Endothelial cell of umbilical vein (primary cell): ENCODE measurements around the gene GPSM1. TPM values are rescaled to one million over a fixed set of nuclear protein-coding genes. Genes with fewer than 3 reads are reported as not detected.

Experiments used
- BruUV-seq: library from RNA; stranded (reverse); fragments of 400-500 nt; replicated peaks from 2 replicates; lab custom pipeline; 2021; lab: Mats Ljungman, UMichigan
- CTCF ChIA-PET: fragments of 300-600, 350-600 bp; sonication (Branson Sonifier 250); formaldehyde crosslinking; loops from one replicate; lab custom pipeline; 2021; ENCODE audit warnings: antibody characterized with exemption, inconsistent platforms; lab: Charles Lee
- POLR2A ChIA-PET: fragments of 300-600, 350-600 bp; sonication (Branson Sonifier 250); formaldehyde crosslinking; loops from one replicate; lab custom pipeline; 2021; ENCODE audit warnings: antibody characterized with exemption, inconsistent platforms; lab: Charles Lee
- DNase-seq: peaks from one replicate; pipeline ENCODE4 v3.0.0-alpha.2; 2011; ENCODE audit warnings: low read depth, low spot score
- FAIRE-seq: peaks from 2 replicates; lab custom pipeline; 2011; peaks lifted over from hg19 to GRCh38; lab: Jason Lieb, UNC
- H2AFZ ChIP-seq: 2 replicates; pipeline ENCODE4 v1.6.0; 2012; ENCODE audit warnings: low read depth, low read length, control low read depth, inconsistent platforms
- H3K27ac ChIP-seq: 2 replicates; pipeline ENCODE4 v1.5.1; 2011; ENCODE audit warnings: low read depth, mild to moderate bottlenecking, control low read depth, low read length, moderate library complexity; ENCODE audit not compliant: insufficient read depth
- H3K27me3 ChIP-seq, 2 experiments: 2 replicates each; pipeline versions ENCODE4 v1.6.0 to v1.6.1; 2011; ENCODE audit warnings: low read length in 2 of 2, mixed read lengths in 1 of 2; ENCODE audit not compliant: control insufficient read depth in 2 of 2, insufficient read depth in 2 of 2
- H3K36me3 ChIP-seq, 2 experiments: 2 replicates in 1 of 2; 3 replicates in 1 of 2; pipeline ENCODE4 v1.5.1; 2011; ENCODE audit warnings: low read length in 2 of 2, mild to moderate bottlenecking in 1 of 2, moderate library complexity in 1 of 2; ENCODE audit not compliant: control insufficient read depth in 2 of 2, insufficient read depth in 2 of 2; ENCODE audit errors: extremely low read depth in 1 of 2
- H3K4me1 ChIP-seq: 3 replicates; pipeline ENCODE4 v1.5.1; 2011; ENCODE audit warnings: mild to moderate bottlenecking, low read length; ENCODE audit not compliant: control insufficient read depth, insufficient read depth; ENCODE audit errors: extremely low read depth
- H3K4me2 ChIP-seq: 2 replicates; pipeline ENCODE4 v1.6.1; 2011; ENCODE audit warnings: low read length, control low read depth, mixed read lengths; ENCODE audit not compliant: insufficient read depth
- H3K4me3 ChIP-seq, 3 experiments: fragments of 200-600 bp in 1 of 3; sonication (generic), shearing (Covaris generic) in 1 of 3; replicated peaks in 1 of 3; 2 replicates each; pipeline ENCODE4 v1.5.1; 2011 to 2016; ENCODE audit warnings: control low read depth in 3 of 3, low read length in 3 of 3, mild to moderate bottlenecking in 2 of 3, inconsistent platforms in 1 of 3, low read depth in 1 of 3, moderate library complexity in 1 of 3; ENCODE audit not compliant: insufficient read depth in 1 of 3
- H3K79me2 ChIP-seq: 2 replicates; pipeline ENCODE4 v1.6.0; 2012; ENCODE audit warnings: low read length, inconsistent platforms; ENCODE audit not compliant: control insufficient read depth, insufficient read depth
- H3K9ac ChIP-seq: replicated peaks from 2 replicates; pipeline ENCODE3; 2011; ENCODE audit warnings: low read length, control low read depth; ENCODE audit not compliant: insufficient read depth; ENCODE audit errors: extremely low read depth
- H3K9me1 ChIP-seq: replicated peaks from 3 replicates; pipeline ENCODE4 v1.6.0; 2011; ENCODE audit warnings: mild to moderate bottlenecking, low read length; ENCODE audit not compliant: control insufficient read depth, insufficient read depth; ENCODE audit errors: extremely low read depth
- H3K9me3 ChIP-seq: replicated peaks from 2 replicates; pipeline ENCODE4 v1.5.1; 2012; ENCODE audit warnings: low read length, inconsistent platforms; ENCODE audit not compliant: control insufficient read depth, insufficient read depth
- H4K20me1 ChIP-seq: replicated peaks from 2 replicates; pipeline ENCODE3; 2011; ENCODE audit warnings: mild to moderate bottlenecking, low read length; ENCODE audit not compliant: control insufficient read depth, insufficient read depth; ENCODE audit errors: extremely low read depth
- CTCF ChIP-seq, 2 donors: IDR thresholded peaks; 1 replicate in 1 of 2; 2 replicates in 1 of 2; pipeline ENCODE4 v1.5.1; 2011; ENCODE audit warnings: low read length in 2 of 2, mild to moderate bottlenecking in 2 of 2, moderate library complexity in 2 of 2, control low read depth in 1 of 2, inconsistent platforms in 1 of 2, low read depth in 1 of 2; ENCODE audit not compliant: insufficient read depth in 1 of 2; ENCODE audit errors: extremely low read depth in 1 of 2
- EZH2 ChIP-seq: IDR thresholded peaks from 2 replicates; pipeline ENCODE4 v1.6.1; 2012; ENCODE audit warnings: borderline replicate concordance, low read depth, mild to moderate bottlenecking, moderate library complexity, low read length, inconsistent platforms; ENCODE audit not compliant: severe bottlenecking
- FOS ChIP-seq: IDR thresholded peaks from 2 replicates; pipeline ENCODE4 v1.6.1; 2011; ENCODE audit warnings: mild to moderate bottlenecking, low read length, moderate library complexity, borderline replicate concordance; ENCODE audit not compliant: insufficient read depth
- GATA2 ChIP-seq: IDR thresholded peaks from 2 replicates; pipeline ENCODE4 v1.7.0; 2011; ENCODE audit warnings: low read depth, mild to moderate bottlenecking, moderate library complexity, mixed read lengths, low read length; ENCODE audit not compliant: insufficient read length, insufficient read depth
- JUN ChIP-seq: IDR thresholded peaks from 2 replicates; pipeline ENCODE4 v1.6.1; 2011; ENCODE audit warnings: borderline replicate concordance, low read depth; ENCODE audit not compliant: insufficient read length, insufficient read depth
- MAX ChIP-seq: IDR thresholded peaks from 2 replicates; pipeline ENCODE4 v1.6.1; 2011; ENCODE audit not compliant: insufficient read depth, insufficient read length
- MYC ChIP-seq: IDR thresholded peaks from one replicate; pipeline ENCODE4 v1.6.1; 2011; ENCODE audit warnings: mild to moderate bottlenecking, low read depth, low read length
- POLR2A ChIP-seq: IDR thresholded peaks from 2 replicates; pipeline ENCODE4 v1.6.1; 2012; ENCODE audit warnings: low read depth, mild to moderate bottlenecking, control low read depth, low read length
- POLR2AphosphoS5 ChIP-seq: IDR thresholded peaks from 2 replicates; pipeline ENCODE4 v1.6.1; 2012; ENCODE audit warnings: low read depth, mild to moderate bottlenecking, control low read depth, low read length, moderate library complexity; ENCODE audit not compliant: insufficient read depth
- dilution Hi-C: fragments of 300-500 bp; cut with MboI; formaldehyde crosslinking; loops from one replicate; pipeline ENCODE4 v1.15.0; 2019; ENCODE audit warnings: low sequenced_read_pairs; ENCODE audit not compliant: extremely low pct_ligation_motif_present
- intact Hi-C: fragments of 100-400 bp; cut with micrococcal nuclease; formaldehyde crosslinking; loops from one replicate; pipeline ENCODE4 v1.10.0; 2022
- polyA plus RNA-seq, 4 experiments: library from polyadenylated mRNA; depleted of rRNA in 3 of 4; stranded (reverse) in 3 of 4; unstranded in 1 of 4; fragments of >200 nt; gene quantifications; 2 replicates each; pipeline versions ENCODE4 v1.2.1 to v1.2.3, GENCODE V29; 2011 to 2012; ENCODE audit warnings: missing spikeins in 1 of 4
- total RNA-seq: library from RNA; stranded (reverse); gene quantifications from 2 replicates; pipeline ENCODE4 v1.2.3, GENCODE V29; 2021

The GPSM1 gene
- total and polyA plus RNA-seq, 2 donors (not counting 3 experiments of a cell fraction or from before 2014, with no cell fraction given), result 34.6 to 47.1 TPM

- DNase-seq, result no peak
- ChIA-PET POLR2A (no interaction called here), CTCF (no interaction called here)
Measured at GRCh38 chr9:136385015-136385414, 57.7 kb downstream of the GPSM1 start.

GRCh38 chr9:136386018-136386417 is 58.7 kb downstream of the GPSM1 start:
- H3K9me1 ChIP-seq, result no peaks in the 10 kb centered on the region
- no TSS peak for BruUV-seq
- no peak overlapping the region for H3K9ac ChIP-seq
- ChIA-PET CTCF (no interaction called here), POLR2A (no interaction called here)
- H3K36me3 ChIP-seq, result peaks cover 4 to 59% of the 10 kb centered on the region in 2 experiments
- H3K9me3 ChIP-seq, result no peaks in the 10 kb centered on the region
- DNase-seq (no peak), FAIRE-seq (no peak)
- H4K20me1 ChIP-seq, result no peaks in the 10 kb centered on the region
- no peak overlapping the region for H3K27ac ChIP-seq
- intact Hi-C loops, result no loop called here
- no peak overlapping the region for H3K4me2 ChIP-seq
- dilution Hi-C loops, result no loop called here
- no peak overlapping the region for H3K4me3 ChIP-seq
- H2AFZ ChIP-seq, result no peak overlapping the region
- no peak for TF ChIP-seq MYC
- TF ChIP-seq FOS, result no peak
- TF ChIP-seq CTCF (IDR thresholded peaks at IDR 0.05; ENCODE audit: extremely low read depth in 1 of 2, insufficient read depth in 1 of 2, low read depth in 1 of 2, low read length in 2 of 2), result no peak
- TF ChIP-seq EZH2, result no peak
- no peak for TF ChIP-seq MAX
- TF ChIP-seq GATA2, result no peak
- no peak for TF ChIP-seq POLR2AphosphoS5
- no peak for TF ChIP-seq JUN
- no peak for TF ChIP-seq POLR2A
- no peaks in the 10 kb centered on the region for H3K27me3 ChIP-seq
- no peaks in the 10 kb centered on the region for H3K79me2 ChIP-seq
- H3K4me1 ChIP-seq, result no peaks in the 10 kb centered on the region

More at GRCh38 chr9:136385015-136385414, 57.7 kb downstream of the GPSM1 start:
- FAIRE-seq, result no peak
- Histone ChIP-seq H3K36me3 (peaks cover 4 to 67% of the 10 kb centered on the region in 2 experiments), H3K27me3 (no peaks in the 10 kb centered on the region), H3K4me1 (no peaks in the 10 kb centered on the region), H3K4me2 (no peak overlapping the region), H3K27ac (no peak overlapping the region), H2AFZ (no peak overlapping the region), H3K9me3 (no peaks in the 10 kb centered on the region), H3K9me1 (no peaks in the 10 kb centered on the region), H3K79me2 (no peaks in the 10 kb centered on the region), H3K4me3 (no peak overlapping the region), H4K20me1 (no peaks in the 10 kb centered on the region), H3K9ac (no peak overlapping the region)
- TF ChIP-seq POLR2A (no peak), GATA2 (no peak)
- dilution Hi-C loops, result no loop called here
- BruUV-seq, result no TSS peak
- intact Hi-C loops, result no loop called here
